ENCODE results near the gene SPDYE4.

The SPDYE4 gene

GRCh38 chr17:8712698-8713097, 45.6 kb downstream of the SPDYE4 start:
- DNase-seq (ENCODE audit: low read depth in 2 of 2), result no peak

- no peak for DNase-seq (ENCODE audit: low read depth in 2 of 2)
Measured at GRCh38 chr17:8711291-8711690, 47.1 kb downstream of the SPDYE4 start.

DNA sequence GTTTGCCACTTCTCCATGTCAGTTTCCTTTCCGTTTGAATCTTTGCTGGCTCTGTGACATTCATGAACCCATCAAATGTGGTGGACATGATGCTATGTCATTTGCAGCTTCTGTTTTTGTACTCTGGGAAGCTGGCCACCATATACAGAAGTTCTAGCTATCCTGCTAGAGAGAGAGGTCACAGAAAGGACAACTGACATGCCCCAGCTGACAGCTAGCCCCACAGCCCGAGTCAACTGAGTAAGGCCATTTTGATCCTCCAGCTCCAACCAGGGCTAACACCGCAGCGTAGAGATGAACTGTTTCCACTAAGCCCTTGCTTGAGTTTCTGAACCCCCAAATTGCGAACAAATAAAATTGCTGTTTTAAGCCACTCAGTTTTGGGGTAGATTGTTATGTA, 47.5 kb downstream of the SPDYE4 start:
- no peak for DNase-seq (ENCODE audit: low read depth in 2 of 2)

- no peak for DNase-seq (ENCODE audit: low read depth in 2 of 2)
Measured at GRCh38 chr17:8709006-8709405, 49.3 kb downstream of the SPDYE4 start.

DNA sequence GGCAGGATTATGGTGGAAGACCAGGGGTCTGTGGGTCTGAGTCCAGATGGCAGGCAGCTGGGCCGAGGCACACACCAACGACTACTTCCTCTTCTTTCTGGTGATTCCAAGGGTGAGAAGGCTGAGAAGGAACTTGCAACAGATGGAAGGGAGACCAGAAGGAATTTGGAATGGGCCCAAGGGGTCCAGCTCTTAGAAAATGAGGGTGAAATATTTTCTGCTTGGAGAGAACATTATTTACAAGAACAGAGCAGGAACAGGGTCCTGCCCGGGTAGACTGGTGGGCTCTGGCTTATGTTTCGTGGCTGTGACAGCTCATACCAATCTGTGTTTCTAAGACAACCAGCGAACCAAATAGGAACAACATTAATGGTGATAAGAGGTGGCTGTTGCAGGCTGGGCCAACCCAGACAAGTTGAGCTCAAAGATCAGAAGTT, 50.3 kb downstream of the SPDYE4 start:
- no peak for DNase-seq (ENCODE audit: low read depth in 2 of 2)

DNA sequence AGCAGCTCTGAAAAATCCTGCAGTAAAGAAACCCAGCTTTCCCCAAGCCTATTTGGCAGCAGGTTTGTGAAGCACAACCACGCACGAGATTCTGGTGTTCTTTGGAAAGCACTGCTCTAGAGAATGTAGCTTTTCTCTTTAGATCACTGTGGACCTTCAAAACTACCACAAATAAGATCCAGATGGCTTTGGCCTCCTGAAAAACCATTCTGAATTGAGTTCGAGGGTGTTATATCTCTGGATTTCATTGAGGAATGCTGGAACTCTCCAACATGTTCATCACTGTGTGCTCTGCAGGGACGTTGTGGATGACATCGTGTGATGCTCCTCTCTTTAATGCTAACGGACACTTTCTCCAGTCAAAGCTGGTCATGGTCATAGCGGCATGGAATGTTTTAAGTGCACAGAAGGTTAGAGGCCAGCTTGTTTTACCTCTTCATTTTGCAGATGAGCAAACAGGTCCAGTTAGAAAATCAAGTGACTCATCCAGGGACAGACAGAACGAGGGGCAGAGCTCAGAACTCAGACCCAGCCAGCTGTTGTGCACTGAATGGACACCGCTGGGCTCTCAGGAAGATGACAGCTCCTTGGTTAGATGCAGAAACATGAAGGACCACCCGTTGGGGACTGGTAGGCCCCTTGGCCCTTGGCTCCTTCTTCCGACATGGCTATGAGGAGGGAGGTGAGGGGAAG, 50.9 kb downstream of the SPDYE4 start:
- DNase-seq (ENCODE audit: low read depth in 2 of 2), result no peak

DNA sequence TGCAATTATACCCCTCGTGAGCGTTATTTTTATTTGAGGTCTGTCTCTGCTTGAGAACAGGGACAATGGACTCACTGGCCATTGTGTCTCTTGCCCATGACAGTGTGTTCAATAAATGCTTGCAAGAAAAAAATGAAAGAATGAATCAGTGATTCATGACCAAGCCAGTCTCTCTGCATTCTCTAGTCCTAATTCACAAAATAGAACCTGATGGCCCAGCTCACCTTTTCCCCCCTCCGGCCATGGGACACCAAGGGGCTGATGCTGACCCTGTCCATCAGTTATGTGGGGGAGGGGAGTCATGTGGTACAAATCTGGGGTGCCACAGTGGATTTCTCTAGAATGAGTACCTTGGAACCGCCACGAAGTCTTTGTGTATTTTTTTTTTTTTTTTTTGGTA, 51.9 kb downstream of the SPDYE4 start:
- no peak for DNase-seq (ENCODE audit: low read depth in 2 of 2)

DNA sequence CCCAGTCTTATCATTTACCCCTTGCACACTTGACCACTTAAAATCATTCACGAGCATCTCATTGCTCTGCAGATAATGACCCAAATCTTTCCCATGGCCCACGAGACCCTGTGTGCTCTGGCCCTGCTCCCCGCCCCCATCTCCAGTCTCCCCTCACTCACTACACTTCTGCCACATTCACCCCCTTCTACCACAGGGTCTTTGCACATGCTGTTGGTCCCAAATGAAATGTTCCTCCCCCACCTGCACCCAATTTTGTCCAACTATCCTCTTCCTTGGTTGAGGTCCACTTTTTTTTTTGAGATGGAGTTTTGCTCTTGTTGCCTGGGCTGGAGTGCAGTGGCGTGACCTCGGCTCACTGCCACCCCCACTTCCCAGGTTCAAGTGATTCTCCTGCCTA, 52.9 kb downstream of the SPDYE4 start:
- no peak for DNase-seq (ENCODE audit: low read depth in 2 of 2)

GRCh38 chr17:8703001-8703400, 55.3 kb downstream of the SPDYE4 start:
- no peak for DNase-seq (ENCODE audit: low read depth in 2 of 2)

GRCh38 chr17:8701754-8702153, 56.6 kb downstream of the SPDYE4 start:
- no peak for DNase-seq (ENCODE audit: low read depth in 2 of 2)

GRCh38 chr17:8701221-8701620, 57.1 kb downstream of the SPDYE4 start:
- DNase-seq (ENCODE audit: low read depth in 2 of 2), result no peak

All from stimulated activated CD4-positive, alpha-beta T cell treated with anti-CD3 and anti-CD28 coated beads, Interleukin-12 subunit alpha, Interleukin-12 subunit beta, amount 100 ng/mL, for 24 hours (primary cell).